Mucosa of descending colon (tissue), 3 donors: Measurements from ENCODE around the gene SIAH1. TPM values are rescaled to one million over a fixed set of nuclear protein-coding genes. Genes with fewer than 3 reads are reported as not detected.

ENCODE experiments used
- ATAC-seq: fragments of 200-7000 bp; cut with Tn5 transposase; one replicate; pipeline ENCODE4 v1.9.1; 2020; ENCODE audit warnings: mild to moderate bottlenecking, moderate library complexity
- DNase-seq, 3 donors: peaks; one replicate each; pipeline ENCODE4 v3.0.0-alpha.2; 2020
- H3K36me3 ChIP-seq: fragments of 200-600 bp; one replicate; pipeline ENCODE4 v1.8.0; 2021; ENCODE audit warnings: low read depth, mild to moderate bottlenecking
- H3K4me1 ChIP-seq: fragments of 200-600 bp; one replicate; pipeline ENCODE4 v1.8.0; 2021; ENCODE audit warnings: low read depth, mild to moderate bottlenecking
- H3K4me3 ChIP-seq: fragments of 200-600 bp; one replicate; pipeline ENCODE4 v1.8.0; 2021; ENCODE audit warnings: mild to moderate bottlenecking
- H3K9me3 ChIP-seq: fragments of 200-600 bp; one replicate; pipeline ENCODE4 v1.8.0; 2021; ENCODE audit warnings: mild to moderate bottlenecking
- CTCF ChIP-seq: fragments of 200-600 bp; IDR thresholded peaks from one replicate; pipeline ENCODE4 v1.8.0; 2022; ENCODE audit warnings: antibody characterized with exemption, mild to moderate bottlenecking
- intact Hi-C, 2 donors: fragments of 100-400 bp; cut with DNase I in 1 of 2; cut with micrococcal nuclease in 1 of 2; formaldehyde crosslinking; loops; one replicate each; pipeline versions ENCODE4 v1.11.0 to v1.11.1; 2022; cut with DNase I, micrococcal nuclease
- total RNA-seq, 3 donors: library from RNA; stranded (reverse); fragmentation: NEBNext Ultra II Directional in 2 of 3; extraction: Animal tissue kit (Norgen Biotek cat#: 25700) in 2 of 3; gene quantifications; one replicate each; pipeline versions ENCODE4 v1.2.1 to v1.2.4, GENCODE V29; 2021 to 2023
- donor health status: DM: no; HTN: no; CAD: no; lungs with moderate emphysema.
- donor health status: DM: no; HTN: no; CAD: no.
- donor health status: DM: no; HTN: yes; CAD: no.

SIAH1 gene
- total RNA-seq, 3 donors from 2014 or later = 26.8 to 36.2 (median 27.1) TPM

- no peaks in the 10 kb centered on the region for H3K9me3 ChIP-seq
- intact Hi-C loops = no loop called here
- no peak overlapping the region for H3K4me3 ChIP-seq
- no peak for DNase-seq
- peaks cover 5% of the 10 kb centered on the region for H3K36me3 ChIP-seq
- no peak for ATAC-seq
- H3K4me1 ChIP-seq = no peaks in the 10 kb centered on the region
- no peak for TF ChIP-seq CTCF
These were observed 42.6 kb downstream of the SIAH1 start for GRCh38 chr16:48342591-48342990.

DNA sequence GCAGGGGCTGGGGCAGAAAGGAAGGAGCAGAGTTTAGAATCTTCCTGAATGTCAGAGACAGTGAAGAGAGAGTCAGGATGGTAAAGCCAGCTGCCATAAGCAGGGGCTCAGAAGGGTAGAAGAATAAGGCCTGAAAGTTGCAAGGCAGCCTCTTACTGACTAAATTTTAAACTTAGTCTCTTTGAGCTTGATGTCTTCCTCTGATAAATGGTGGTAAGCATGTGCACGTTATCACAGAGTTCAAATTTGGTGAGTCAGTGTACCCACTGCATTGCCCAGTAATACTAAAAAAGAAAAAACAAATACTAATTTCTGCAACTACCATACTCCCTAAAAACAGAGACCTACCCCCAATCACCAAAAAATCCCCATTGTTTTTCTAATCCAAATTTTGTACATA, 45.2 kb downstream of the SIAH1 start:
- Histone ChIP-seq H3K4me1 (peaks cover 2% of the 10 kb centered on the region), H3K4me3 (no peak overlapping the region), H3K36me3 (peaks cover 5% of the 10 kb centered on the region), H3K9me3 (no peaks in the 10 kb centered on the region)
- TF ChIP-seq CTCF = no peak
- ATAC-seq = no peak
- intact Hi-C loops = no loop called here
- DNase-seq = no peak

GRCh38 chr16:48335961-48336360, 49.3 kb downstream of the SIAH1 start:
- Histone ChIP-seq H3K9me3 (no peaks in the 10 kb centered on the region), H3K4me3 (no peak overlapping the region), H3K4me1 (peaks cover 2% of the 10 kb centered on the region), H3K36me3 (peaks cover 5% of the 10 kb centered on the region)
- no peak for TF ChIP-seq CTCF
- ATAC-seq (no peak), DNase-seq (no peak)
- intact Hi-C loops = no loop called here

GRCh38 chr16:48334325-48334724, 50.9 kb downstream of the SIAH1 start:
- intact Hi-C loops = no loop called here
- no peak for DNase-seq
- Histone ChIP-seq H3K4me3 (no peak overlapping the region), H3K36me3 (no peaks in the 10 kb centered on the region), H3K9me3 (no peaks in the 10 kb centered on the region), H3K4me1 (peaks cover 2% of the 10 kb centered on the region)
- ATAC-seq = no peak
- TF ChIP-seq CTCF = no peak

- TF ChIP-seq CTCF = no peak
- peaks cover 2% of the 10 kb centered on the region for H3K4me1 ChIP-seq
- DNase-seq = no peak
- intact Hi-C loops = no loop called here
- no peaks in the 10 kb centered on the region for H3K9me3 ChIP-seq
- no peaks in the 10 kb centered on the region for H3K36me3 ChIP-seq
- no peak overlapping the region for H3K4me3 ChIP-seq
- no peak for ATAC-seq
These were observed 52.2 kb downstream of the SIAH1 start for GRCh38 chr16:48332978-48333377.

DNA sequence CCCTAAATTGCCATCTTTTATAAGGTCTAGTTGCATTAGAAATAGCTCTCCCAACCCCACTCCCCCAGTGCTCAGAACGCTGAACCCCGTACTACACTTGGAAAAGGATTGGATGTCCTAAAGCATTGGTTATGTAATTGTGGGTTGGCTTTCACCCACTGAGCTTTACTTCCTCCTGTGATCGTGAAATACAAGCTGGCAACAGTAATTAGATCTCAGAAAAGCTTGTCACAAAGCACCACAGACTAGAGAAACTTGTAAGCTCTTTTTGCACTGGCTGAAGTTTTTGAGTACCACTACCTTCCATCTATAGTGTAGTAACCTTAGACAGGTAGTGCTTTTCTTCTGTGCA, 54.4 kb downstream of the SIAH1 start:
- Histone ChIP-seq H3K4me1 (peaks cover 2% of the 10 kb centered on the region), H3K9me3 (no peaks in the 10 kb centered on the region), H3K36me3 (no peaks in the 10 kb centered on the region), H3K4me3 (no peak overlapping the region)
- no peak for TF ChIP-seq CTCF
- intact Hi-C loops = no loop called here
- ATAC-seq (no peak), DNase-seq (no peak)
